Measurements from ENCODE around the gene GPR65.

GPR65 gene

DNA sequence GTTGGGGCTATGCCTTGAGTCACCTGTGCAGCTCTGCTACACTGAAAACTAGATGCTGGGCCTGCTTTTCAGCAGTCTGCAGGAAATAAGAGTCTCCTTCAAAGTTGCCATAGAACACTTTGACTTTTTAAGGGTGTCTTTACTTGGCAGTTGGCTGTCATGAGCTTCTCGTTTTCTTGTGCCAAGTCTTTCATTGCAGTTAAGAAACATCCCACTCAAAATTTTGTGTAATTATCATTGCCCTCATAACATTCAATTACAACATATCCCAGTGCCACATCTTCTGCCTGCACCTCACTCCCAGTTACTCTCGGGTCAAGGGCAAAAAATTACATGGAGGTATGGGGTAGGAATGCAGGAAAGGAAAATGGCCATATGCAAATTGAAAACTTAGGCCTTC is 29.1 kb downstream of the GPR65 start:
- TF ChIP-seq, protein P1, sequence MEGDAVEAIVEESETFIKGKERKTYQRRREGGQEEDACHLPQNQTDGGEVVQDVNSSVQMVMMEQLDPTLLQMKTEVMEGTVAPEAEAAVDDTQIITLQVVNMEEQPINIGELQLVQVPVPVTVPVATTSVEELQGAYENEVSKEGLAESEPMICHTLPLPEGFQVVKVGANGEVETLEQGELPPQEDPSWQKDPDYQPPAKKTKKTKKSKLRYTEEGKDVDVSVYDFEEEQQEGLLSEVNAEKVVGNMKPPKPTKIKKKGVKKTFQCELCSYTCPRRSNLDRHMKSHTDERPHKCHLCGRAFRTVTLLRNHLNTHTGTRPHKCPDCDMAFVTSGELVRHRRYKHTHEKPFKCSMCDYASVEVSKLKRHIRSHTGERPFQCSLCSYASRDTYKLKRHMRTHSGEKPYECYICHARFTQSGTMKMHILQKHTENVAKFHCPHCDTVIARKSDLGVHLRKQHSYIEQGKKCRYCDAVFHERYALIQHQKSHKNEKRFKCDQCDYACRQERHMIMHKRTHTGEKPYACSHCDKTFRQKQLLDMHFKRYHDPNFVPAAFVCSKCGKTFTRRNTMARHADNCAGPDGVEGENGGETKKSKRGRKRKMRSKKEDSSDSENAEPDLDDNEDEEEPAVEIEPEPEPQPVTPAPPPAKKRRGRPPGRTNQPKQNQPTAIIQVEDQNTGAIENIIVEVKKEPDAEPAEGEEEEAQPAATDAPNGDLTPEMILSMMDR (conservative IDR thresholded peaks at IDR 0.05; ENCODE audit: low read length): no peak
- no peak for TF ChIP-seq EZH2phosphoT487 (IDR thresholded peaks at IDR 0.05; ENCODE audit: borderline replicate concordance)
- no peaks in the 10 kb centered on the region for H3K36me3 ChIP-seq (ENCODE audit: insufficient read depth, low read length)
- no peaks in the 10 kb centered on the region for H3F3A ChIP-seq (ENCODE audit: low read depth)
- H3K9me2 ChIP-seq (replicated peaks; ENCODE audit: low read depth, low read length): no peaks in the 10 kb centered on the region
- no peak overlapping the region for H3K4me3 ChIP-seq (ENCODE audit: low read length, poor library complexity, severe bottlenecking)
- H2AFZ ChIP-seq (ENCODE audit: low read length): no peak overlapping the region
- no peaks in the 10 kb centered on the region for H4K20me1 ChIP-seq (ENCODE audit: insufficient read depth, low read length, poor library complexity, severe bottlenecking)
- H3K4me1 ChIP-seq (ENCODE audit: insufficient read depth, low read length, poor library complexity, severe bottlenecking): peaks cover 25% of the 10 kb centered on the region
- no peaks in the 10 kb centered on the region for H3K79me2 ChIP-seq (ENCODE audit: insufficient read depth, low read length)
- H3K4me2 ChIP-seq (ENCODE audit: low read depth, low read length, poor library complexity, severe bottlenecking): no peak overlapping the region
- no peak overlapping the region for H3K9ac ChIP-seq (ENCODE audit: low read depth, low read length, poor library complexity, severe bottlenecking)
- no peaks in the 10 kb centered on the region for H3K9me3 ChIP-seq (ENCODE audit: insufficient read depth, low read depth, low read length)
- H3K27me3 ChIP-seq (ENCODE audit: insufficient read depth, low read length, poor library complexity, severe bottlenecking): no peaks in the 10 kb centered on the region

DNA sequence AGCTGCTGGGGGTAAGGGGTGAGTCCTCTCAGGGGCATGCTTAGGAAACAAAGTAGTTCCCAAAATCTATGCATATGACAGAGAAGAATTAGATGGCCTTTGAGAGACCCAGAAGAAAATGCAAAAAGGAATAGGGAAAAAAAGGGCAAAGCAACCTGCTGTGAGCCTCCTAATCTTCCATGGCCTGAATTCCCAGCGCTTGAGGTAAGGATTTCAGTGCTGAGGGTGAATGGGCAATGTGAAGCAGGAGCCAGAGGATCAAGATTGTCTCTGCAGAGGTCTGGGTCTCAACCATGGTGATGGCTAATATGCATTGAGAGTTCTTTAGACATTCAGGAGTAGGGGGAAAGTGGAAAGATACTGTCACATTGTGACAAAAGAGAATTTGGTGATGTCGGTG is 31.5 kb downstream of the GPR65 start:
- H3K4me1 ChIP-seq (ENCODE audit: insufficient read depth, low read length, poor library complexity, severe bottlenecking): peaks cover 22% of the 10 kb centered on the region
- no peaks in the 10 kb centered on the region for H3K36me3 ChIP-seq (ENCODE audit: insufficient read depth, low read length)
- no peaks in the 10 kb centered on the region for H3K9me2 ChIP-seq (replicated peaks; ENCODE audit: low read depth, low read length)
- H3K4me2 ChIP-seq (ENCODE audit: low read depth, low read length, poor library complexity, severe bottlenecking): no peak overlapping the region
- H3K9ac ChIP-seq (ENCODE audit: low read depth, low read length, poor library complexity, severe bottlenecking): no peak overlapping the region
- H4K20me1 ChIP-seq (ENCODE audit: insufficient read depth, low read length, poor library complexity, severe bottlenecking): no peaks in the 10 kb centered on the region
- H3F3A ChIP-seq (ENCODE audit: low read depth): no peaks in the 10 kb centered on the region
- no peaks in the 10 kb centered on the region for H3K27me3 ChIP-seq (ENCODE audit: insufficient read depth, low read length, poor library complexity, severe bottlenecking)
- TF ChIP-seq, protein P1 (conservative IDR thresholded peaks at IDR 0.05; ENCODE audit: low read length): no peak
- no peak for TF ChIP-seq EZH2phosphoT487 (IDR thresholded peaks at IDR 0.05; ENCODE audit: borderline replicate concordance)
- no peaks in the 10 kb centered on the region for H3K79me2 ChIP-seq (ENCODE audit: insufficient read depth, low read length)
- H3K4me3 ChIP-seq (ENCODE audit: low read length, poor library complexity, severe bottlenecking): no peak overlapping the region
- H2AFZ ChIP-seq (ENCODE audit: low read length): no peak overlapping the region
- no peaks in the 10 kb centered on the region for H3K9me3 ChIP-seq (ENCODE audit: insufficient read depth, low read depth, low read length)

DNA sequence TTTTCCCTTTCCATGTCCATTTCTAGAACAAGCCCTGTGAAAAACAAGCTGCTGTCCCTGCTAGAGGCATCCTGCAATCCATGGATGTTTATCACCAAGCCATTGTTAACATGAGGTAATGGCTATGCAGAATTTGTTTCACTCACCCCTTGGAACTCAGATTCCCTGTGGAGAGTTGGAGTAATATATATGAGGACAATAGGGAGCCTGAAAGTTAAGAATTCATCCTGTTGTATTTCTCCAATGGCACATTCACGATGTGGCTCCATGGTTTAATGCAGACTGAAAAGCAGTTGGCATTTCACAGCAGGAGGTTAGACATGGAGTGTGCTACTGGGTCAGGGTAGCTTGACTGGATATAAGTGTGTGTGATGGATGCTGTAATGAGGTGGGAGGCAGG is 32.4 kb downstream of the GPR65 start:
- Histone ChIP-seq H3K4me3 (ENCODE audit: low read length, poor library complexity, severe bottlenecking) (no peak overlapping the region), H3K9ac (ENCODE audit: low read depth, low read length, poor library complexity, severe bottlenecking) (no peak overlapping the region), H3K4me2 (ENCODE audit: low read depth, low read length, poor library complexity, severe bottlenecking) (no peak overlapping the region), H4K20me1 (ENCODE audit: insufficient read depth, low read length, poor library complexity, severe bottlenecking) (no peaks in the 10 kb centered on the region), H2AFZ (ENCODE audit: low read length) (no peak overlapping the region), H3K36me3 (ENCODE audit: insufficient read depth, low read length) (no peaks in the 10 kb centered on the region), H3K4me1 (ENCODE audit: insufficient read depth, low read length, poor library complexity, severe bottlenecking) (peaks cover 22% of the 10 kb centered on the region), H3K9me2 (replicated peaks; ENCODE audit: low read depth, low read length) (no peaks in the 10 kb centered on the region), H3K9me3 (ENCODE audit: insufficient read depth, low read depth, low read length) (no peaks in the 10 kb centered on the region), H3F3A (ENCODE audit: low read depth) (no peaks in the 10 kb centered on the region), H3K27me3 (ENCODE audit: insufficient read depth, low read length, poor library complexity, severe bottlenecking) (no peaks in the 10 kb centered on the region), H3K79me2 (ENCODE audit: insufficient read depth, low read length) (no peaks in the 10 kb centered on the region)
- TF ChIP-seq EZH2phosphoT487 (IDR thresholded peaks at IDR 0.05; ENCODE audit: borderline replicate concordance): no peak
- TF ChIP-seq, protein P1 (conservative IDR thresholded peaks at IDR 0.05; ENCODE audit: low read length): no peak
